Fibroblast of lung (primary cell): Measurements from ENCODE around the gene PILRA. TPM values are rescaled to one million over a fixed set of nuclear protein-coding genes. Genes with fewer than 3 reads are reported as not detected.
A peak's percentile ranks its signal among the peaks of the same experiment; 100 is the strongest.
"Not testable (repeated sequence)": the region's sequence is repeated elsewhere in the genome, so short reads cannot be mapped to it uniquely, and the experiment has no call there.

Experiments
- DNase-seq, 2 donors: peaks; one replicate each; pipeline versions ENCODE4 v3.0.0 to v3.0.0-alpha.2; 2010; ENCODE audit warnings: low read depth in 2 of 2
- H2AFZ ChIP-seq: 2 replicates; pipeline ENCODE4 v1.5.1; 2012; ENCODE audit warnings: low read length, control low read depth, inconsistent platforms
- H3K27ac ChIP-seq: 2 replicates; pipeline ENCODE4 v1.5.1; 2011; ENCODE audit warnings: low read length, control low read depth; ENCODE audit not compliant: insufficient read depth
- H3K27me3 ChIP-seq: 2 replicates; pipeline ENCODE4 v1.5.1; 2011; ENCODE audit warnings: mild to moderate bottlenecking, low read length; ENCODE audit not compliant: control insufficient read depth, insufficient read depth
- H3K36me3 ChIP-seq: 2 replicates; pipeline ENCODE4 v1.5.1; 2011; ENCODE audit warnings: low read length; ENCODE audit not compliant: control insufficient read depth, insufficient read depth
- H3K4me1 ChIP-seq: 2 replicates; pipeline ENCODE4 v1.5.1; 2011; ENCODE audit warnings: low read length; ENCODE audit not compliant: control insufficient read depth, insufficient read depth; ENCODE audit errors: extremely low read depth
- H3K4me2 ChIP-seq: 2 replicates; pipeline ENCODE4 v1.5.1; 2011; ENCODE audit warnings: low read length, control low read depth; ENCODE audit not compliant: insufficient read depth; ENCODE audit errors: extremely low read depth
- H3K4me3 ChIP-seq, 4 experiments: fragments of 200-600 bp in 1 of 4; sonication (generic) in 1 of 4; replicated peaks in 1 of 4; 2 replicates each; pipeline ENCODE4 v1.5.1; 2011 to 2016; ENCODE audit warnings: low read length in 4 of 4, low read depth in 3 of 4, mild to moderate bottlenecking in 3 of 4, control low read depth in 2 of 4, inconsistent platforms in 1 of 4, mixed read lengths in 1 of 4; ENCODE audit not compliant: insufficient read depth in 1 of 4; ENCODE audit errors: control extremely low read depth in 1 of 4
- H3K79me2 ChIP-seq: 2 replicates; pipeline ENCODE4 v1.5.1; 2012; ENCODE audit warnings: mild to moderate bottlenecking, low read length, inconsistent platforms; ENCODE audit not compliant: control insufficient read depth, insufficient read depth
- H3K9ac ChIP-seq: 2 replicates; pipeline ENCODE4 v1.5.1; 2011; ENCODE audit warnings: mild to moderate bottlenecking, low read length, control low read depth; ENCODE audit not compliant: insufficient read depth
- H3K9me3 ChIP-seq: 2 replicates; pipeline ENCODE4 v1.5.1; 2012; ENCODE audit warnings: low read depth, low read length; ENCODE audit not compliant: control insufficient read depth, insufficient read depth
- H4K20me1 ChIP-seq: 2 replicates; pipeline ENCODE4 v1.5.1; 2011; ENCODE audit warnings: low read length; ENCODE audit not compliant: control insufficient read depth, insufficient read depth; ENCODE audit errors: extremely low read depth
- EZH2 ChIP-seq: IDR thresholded peaks from 2 replicates; pipeline ENCODE4 v1.5.1; 2012; ENCODE audit warnings: low read length, control low read depth, mild to moderate bottlenecking; ENCODE audit errors: missing control alignments
- polyA minus RNA-seq: library from RNA; depleted of rRNA, polyadenylated mRNA; stranded (reverse); fragments of >200 nt; gene quantifications from 2 replicates; pipeline ENCODE4 v1.2.3, GENCODE V29; 2011; ENCODE audit warnings: low replicate concordance
- polyA plus RNA-seq, 2 donors: library from polyadenylated mRNA; depleted of rRNA in 1 of 2; stranded (reverse) in 1 of 2; unstranded in 1 of 2; fragments of >200 nt; gene quantifications; 2 replicates each; pipeline ENCODE4 v1.2.1, GENCODE V29; 2011 to 2012; ENCODE audit warnings: missing spikeins in 1 of 2
- total RNA-seq: library from RNA; depleted of rRNA; stranded (reverse); fragments of >200 nt; gene quantifications from 2 replicates; pipeline ENCODE4 v1.2.1, GENCODE V29; 2014
- TF ChIP-seq, protein P1 (sequence below), 2 donors: IDR thresholded peaks in 1 of 2; conservative IDR thresholded peaks in 1 of 2; 1 replicate in 1 of 2; 2 replicates in 1 of 2; pipeline ENCODE4 v1.5.1; 2011 to 2012; ENCODE audit warnings: low read length in 2 of 2, control low read depth in 1 of 2, inconsistent platforms in 1 of 2, low read depth in 1 of 2, mild to moderate bottlenecking in 1 of 2

The PILRA gene
- total RNA-seq: 0.33 TPM in 1 of 2 replicates, not detected in the other
- polyA plus RNA-seq: 0.15 and 0.20 TPM in 2 replicates
- polyA plus RNA-seq (2012): 0.28 TPM in 1 of 2 replicates, not detected in the other
- polyA minus RNA-seq: not detected in 2 replicates

DNA sequence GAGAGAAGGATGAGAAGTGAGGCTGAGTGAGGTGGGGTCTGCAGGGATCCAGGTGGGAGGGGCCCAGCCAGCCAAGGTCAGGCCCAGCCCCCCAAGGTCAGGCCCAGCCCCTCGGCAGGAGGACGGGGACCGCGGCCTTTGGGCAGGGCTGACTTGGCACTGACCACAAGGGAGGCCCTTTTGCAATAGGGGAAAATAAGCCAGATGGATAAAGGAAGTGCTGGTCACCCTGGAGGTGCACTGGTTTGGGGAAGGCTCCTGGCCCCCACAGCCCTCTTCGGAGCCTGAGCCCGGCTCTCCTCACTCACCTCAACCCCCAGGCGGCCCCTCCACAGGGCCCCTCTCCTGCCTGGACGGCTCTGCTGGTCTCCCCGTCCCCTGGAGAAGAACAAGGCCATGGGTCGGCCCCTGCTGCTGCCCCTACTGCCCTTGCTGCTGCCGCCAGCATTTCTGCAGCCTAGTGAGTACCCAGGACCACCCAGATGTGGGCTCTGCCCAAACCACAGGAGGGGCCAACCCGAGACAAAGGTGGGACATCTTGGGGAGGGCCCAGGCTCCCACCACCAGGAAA, at the start of gene PILRA:
PILRA (plus strand) TSS at position 227 of the 571 bp plus-strand sequence; CDS start at position 397, 170 bp downstream.
- Histone ChIP-seq H3K27me3 (no peaks in the 10 kb centered on the region), H3K4me3 (no peak within 1 kb of the TSS), H3K9me3 (no peaks in the 10 kb centered on the region), H2AFZ (peak within 1 kb of the TSS; percentile 23), H3K36me3 (no peaks in the 10 kb centered on the region), H3K27ac (no peak within 1 kb of the TSS), H3K4me1 (no peaks in the 10 kb centered on the region), H3K9ac (no peak within 1 kb of the TSS), H3K4me2 (no peak within 1 kb of the TSS), H4K20me1 (no peaks in the 10 kb centered on the region), H3K79me2 (no peaks in the 10 kb centered on the region)
- TF ChIP-seq, protein P1, sequence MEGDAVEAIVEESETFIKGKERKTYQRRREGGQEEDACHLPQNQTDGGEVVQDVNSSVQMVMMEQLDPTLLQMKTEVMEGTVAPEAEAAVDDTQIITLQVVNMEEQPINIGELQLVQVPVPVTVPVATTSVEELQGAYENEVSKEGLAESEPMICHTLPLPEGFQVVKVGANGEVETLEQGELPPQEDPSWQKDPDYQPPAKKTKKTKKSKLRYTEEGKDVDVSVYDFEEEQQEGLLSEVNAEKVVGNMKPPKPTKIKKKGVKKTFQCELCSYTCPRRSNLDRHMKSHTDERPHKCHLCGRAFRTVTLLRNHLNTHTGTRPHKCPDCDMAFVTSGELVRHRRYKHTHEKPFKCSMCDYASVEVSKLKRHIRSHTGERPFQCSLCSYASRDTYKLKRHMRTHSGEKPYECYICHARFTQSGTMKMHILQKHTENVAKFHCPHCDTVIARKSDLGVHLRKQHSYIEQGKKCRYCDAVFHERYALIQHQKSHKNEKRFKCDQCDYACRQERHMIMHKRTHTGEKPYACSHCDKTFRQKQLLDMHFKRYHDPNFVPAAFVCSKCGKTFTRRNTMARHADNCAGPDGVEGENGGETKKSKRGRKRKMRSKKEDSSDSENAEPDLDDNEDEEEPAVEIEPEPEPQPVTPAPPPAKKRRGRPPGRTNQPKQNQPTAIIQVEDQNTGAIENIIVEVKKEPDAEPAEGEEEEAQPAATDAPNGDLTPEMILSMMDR (conservative IDR thresholded peaks at IDR 0.05 in 1 of 2, IDR thresholded peaks at IDR 0.05 in 1 of 2; ENCODE audit: low read depth in 1 of 2, low read length in 2 of 2): no peak
- TF ChIP-seq EZH2: no peak
- DNase-seq: peak in 1 of 2 donors; percentile 20

DNA sequence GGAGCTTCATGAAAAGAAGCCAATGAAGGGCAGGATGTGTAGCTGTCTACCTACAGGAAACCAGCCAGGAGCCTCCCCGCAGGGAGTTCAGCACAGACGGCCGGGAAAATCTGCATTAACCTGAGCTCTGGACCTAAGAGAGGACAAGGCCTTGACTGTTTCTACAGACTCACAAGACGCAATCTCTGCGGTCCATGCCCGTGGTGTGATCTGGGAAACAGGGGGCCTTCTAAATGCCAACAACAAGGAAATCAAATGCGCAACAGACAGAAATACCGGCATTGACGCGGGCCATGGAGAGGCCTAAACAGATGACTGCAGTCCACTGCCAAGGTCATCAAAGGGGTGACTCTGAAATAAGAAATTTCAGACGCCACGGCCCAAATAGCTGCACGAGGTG, 49.1 kb upstream of the PILRA start:
- not testable (repeated sequence) for H3K27ac ChIP-seq, H3K9ac ChIP-seq, H3K79me2 ChIP-seq, H4K20me1 ChIP-seq, DNase-seq, H2AFZ ChIP-seq, H3K36me3 ChIP-seq, H3K4me2 ChIP-seq, H3K4me3 ChIP-seq, H3K27me3 ChIP-seq, H3K4me1 ChIP-seq, H3K9me3 ChIP-seq

DNA sequence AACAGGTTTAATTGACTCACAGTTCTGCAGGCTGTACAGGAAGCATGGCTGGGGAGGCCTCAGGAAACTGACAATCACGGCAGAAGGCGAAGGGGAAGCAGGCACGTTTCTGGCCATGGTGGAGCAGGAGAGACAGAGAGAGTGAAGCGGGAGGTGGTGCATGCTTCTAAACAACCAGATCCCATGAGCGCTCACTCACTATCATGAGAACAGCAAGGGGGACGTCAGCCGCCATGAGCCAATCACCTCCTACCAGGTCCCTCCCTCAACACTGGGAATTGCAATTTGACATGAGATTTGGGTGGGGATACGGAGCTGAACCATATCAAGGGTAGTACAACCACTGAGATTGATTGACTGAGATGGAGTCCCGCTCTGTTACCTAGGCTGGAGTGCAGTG, 47.6 kb upstream of the PILRA start:
- H3K27me3 ChIP-seq, H2AFZ ChIP-seq, H3K9ac ChIP-seq: not testable (repeated sequence)

GRCh38 chr7:100326914-100327313, 46.4 kb upstream of the PILRA start:
- not testable (repeated sequence) for H3K4me2 ChIP-seq, H3K36me3 ChIP-seq, H3K9me3 ChIP-seq, H3K27me3 ChIP-seq, H3K4me3 ChIP-seq, H3K79me2 ChIP-seq, H2AFZ ChIP-seq, H3K4me1 ChIP-seq, H3K9ac ChIP-seq, H3K27ac ChIP-seq, DNase-seq, H4K20me1 ChIP-seq

More for the DNA sequence above, 47.6 kb upstream of the PILRA start:
- not testable (repeated sequence) for H3K4me3 ChIP-seq, H3K4me2 ChIP-seq, H3K36me3 ChIP-seq, H3K27ac ChIP-seq, H3K79me2 ChIP-seq, H3K4me1 ChIP-seq, DNase-seq, H3K9me3 ChIP-seq, H4K20me1 ChIP-seq

DNA sequence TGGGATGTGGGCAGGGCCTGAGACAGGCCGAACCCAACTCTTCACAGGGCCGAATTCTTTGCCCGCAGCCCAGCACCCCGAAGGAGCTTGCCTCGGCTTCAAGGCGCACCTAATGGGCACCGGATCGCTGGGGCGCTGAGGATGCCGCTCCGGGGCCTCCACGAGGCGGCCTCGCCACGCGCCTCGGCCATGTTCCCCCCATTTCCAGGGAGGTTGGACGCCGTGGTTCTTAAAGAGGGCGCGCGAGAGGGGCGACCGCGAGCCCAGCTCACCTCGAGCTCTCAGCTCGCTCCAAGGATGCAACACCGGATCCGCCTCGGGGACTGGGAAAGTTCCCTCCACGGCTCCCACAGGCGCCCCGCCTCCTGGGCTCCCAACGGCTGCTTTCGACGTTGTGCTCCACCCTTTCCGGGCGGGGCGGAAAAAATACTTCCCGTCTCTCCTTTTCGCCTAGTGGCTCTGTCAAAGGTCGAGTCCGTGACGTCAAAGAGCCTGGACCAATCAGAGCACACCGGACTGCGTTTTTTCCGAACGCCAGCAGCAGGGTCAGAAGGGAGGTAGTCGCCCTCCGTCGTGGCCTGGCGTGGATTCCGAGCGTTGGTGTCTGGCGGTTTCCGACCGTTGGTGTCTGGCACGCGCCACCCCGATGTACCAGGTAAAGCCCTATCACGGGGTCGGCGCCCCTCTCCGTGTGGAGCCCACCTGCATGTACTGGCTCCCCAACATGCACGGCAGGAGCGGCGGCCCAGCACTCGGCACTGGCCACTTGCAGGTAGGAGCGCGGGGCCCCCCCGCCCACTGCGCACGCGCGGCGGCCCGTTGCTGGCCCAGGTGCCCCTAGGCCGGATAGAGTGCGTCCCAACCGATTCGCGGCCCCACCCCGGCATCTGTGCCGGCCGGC, 37.5 kb upstream of the PILRA start:
- Histone ChIP-seq H3K4me2 (peak overlapping the region; percentile 51), H3K9ac (peak overlapping the region; percentile 84), H3K27ac (peak overlapping the region; percentile 85), H3K4me3 (peak overlapping the region; percentile 71 to 84 (median 78)), H2AFZ (peak overlapping the region; percentile 84)
- H3K79me2 ChIP-seq, H4K20me1 ChIP-seq, H3K9me3 ChIP-seq, H3K27me3 ChIP-seq, H3K4me1 ChIP-seq, H3K36me3 ChIP-seq: not testable (repeated sequence)
- DNase-seq: peak; percentile 90 to 94
